NOMO-1 treated with DMSO at 0.1 percent for 48 hours (cell line): Measurements from ENCODE around the gene PNMA3.
"Not testable (repeated sequence)": the region's sequence is repeated elsewhere in the genome, so short reads cannot be mapped to it uniquely, and the experiment has no call there.

Experiments
- DNase-seq: peaks from one replicate; lab custom pipeline; 2025; ENCODE audit not compliant: unreplicated experiment; lab: John Stamatoyannopoulos, UW

The PNMA3 gene, protein sequence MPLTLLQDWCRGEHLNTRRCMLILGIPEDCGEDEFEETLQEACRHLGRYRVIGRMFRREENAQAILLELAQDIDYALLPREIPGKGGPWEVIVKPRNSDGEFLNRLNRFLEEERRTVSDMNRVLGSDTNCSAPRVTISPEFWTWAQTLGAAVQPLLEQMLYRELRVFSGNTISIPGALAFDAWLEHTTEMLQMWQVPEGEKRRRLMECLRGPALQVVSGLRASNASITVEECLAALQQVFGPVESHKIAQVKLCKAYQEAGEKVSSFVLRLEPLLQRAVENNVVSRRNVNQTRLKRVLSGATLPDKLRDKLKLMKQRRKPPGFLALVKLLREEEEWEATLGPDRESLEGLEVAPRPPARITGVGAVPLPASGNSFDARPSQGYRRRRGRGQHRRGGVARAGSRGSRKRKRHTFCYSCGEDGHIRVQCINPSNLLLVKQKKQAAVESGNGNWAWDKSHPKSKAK

GRCh38 chrX:153055871-153056749, at the start of gene PNMA3:
TSS of gene PNMA3 (plus strand) at chrX:153056470. CDS start at chrX:153057056, 586 bp downstream.
- DNase-seq, result no peak

GRCh38 chrX:153017174-153017573, 39.1 kb upstream of the PNMA3 start:
- not testable (repeated sequence) for DNase-seq

GRCh38 chrX:153019166-153019565, 37.1 kb upstream of the PNMA3 start:
- DNase-seq, result no peak

DNA sequence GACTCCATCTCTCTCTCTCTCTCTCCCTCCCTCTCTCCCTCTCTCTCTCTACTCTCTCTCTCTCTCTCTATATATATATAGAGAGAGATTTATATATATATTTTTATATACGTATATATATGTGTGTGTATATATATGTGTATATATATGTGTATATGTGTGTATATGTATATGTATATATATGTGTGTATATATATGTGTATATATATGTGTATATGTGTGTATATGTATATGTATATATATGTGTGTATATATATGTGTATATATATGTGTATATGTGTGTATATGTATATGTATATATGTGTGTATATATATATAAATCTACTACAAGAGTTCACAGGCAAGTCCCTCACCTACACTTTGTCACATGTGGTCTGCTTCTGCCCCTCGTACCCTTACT, 29.8 kb upstream of the PNMA3 start:
- not testable (repeated sequence) for DNase-seq

DNA sequence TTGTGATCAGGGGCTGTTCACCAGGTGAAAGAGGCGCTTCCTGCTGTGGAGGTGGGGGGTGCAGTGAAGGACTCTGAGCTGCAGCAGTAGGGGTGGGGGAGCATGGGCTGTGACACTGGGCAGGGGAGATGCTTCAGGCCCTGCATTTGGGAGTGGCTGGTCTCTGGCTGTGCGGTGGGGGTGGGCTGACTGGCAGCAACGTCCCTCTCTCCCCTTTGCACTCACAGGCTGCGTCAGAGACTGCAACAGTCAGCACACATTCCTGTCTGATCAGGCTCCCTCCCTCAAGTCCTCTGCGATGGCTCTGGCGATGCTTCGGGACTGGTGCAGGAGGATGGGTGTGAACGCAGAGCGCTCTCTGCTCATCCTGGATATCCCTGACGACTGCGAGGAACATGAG, 27.8 kb upstream of the PNMA3 start:
- DNase-seq, result not testable (repeated sequence)

- DNase-seq, result no peak
Observed at GRCh38 chrX:153029162-153029561, 27.1 kb upstream of the PNMA3 start.

DNA sequence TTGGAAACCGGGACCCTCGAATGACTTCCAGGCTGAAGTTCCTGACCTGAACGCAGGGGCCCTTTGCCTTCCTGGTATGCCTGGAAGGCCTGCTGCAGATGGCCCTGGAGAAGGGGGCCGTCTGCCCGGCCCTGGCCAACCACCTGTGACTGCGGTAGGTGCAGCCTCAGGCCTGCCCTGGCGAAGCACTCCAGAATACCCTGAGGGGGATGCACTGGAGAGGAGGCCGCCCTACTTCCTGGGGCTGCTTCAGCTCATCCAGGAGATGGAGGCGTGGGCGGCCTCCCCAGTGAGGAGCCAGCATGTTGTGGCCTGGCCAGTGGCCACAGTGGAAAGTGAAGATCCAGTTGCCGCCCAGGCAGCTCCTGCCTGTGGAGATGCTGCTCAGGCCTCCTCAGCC, 26.4 kb upstream of the PNMA3 start:
- no peak for DNase-seq

DNA sequence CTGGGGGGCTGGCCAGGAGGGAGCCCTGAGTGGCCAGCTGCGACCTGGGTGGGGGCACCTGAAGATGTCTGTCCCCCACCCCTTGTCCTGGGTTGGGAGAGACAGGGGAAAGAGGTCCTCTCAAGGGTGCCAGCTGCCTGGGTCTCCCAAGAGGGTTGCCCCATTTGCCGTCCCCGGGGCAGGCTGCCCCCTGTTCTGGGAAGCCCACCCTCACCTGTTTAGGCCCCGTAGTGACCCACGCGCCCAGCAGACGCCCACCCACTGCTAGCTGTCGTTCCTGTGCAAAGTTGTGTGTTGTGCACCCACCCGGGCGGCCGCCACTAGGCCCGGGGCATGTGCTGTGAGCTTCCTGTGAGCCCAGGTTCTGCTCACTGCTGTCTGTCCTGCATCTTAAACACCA, 25.5 kb upstream of the PNMA3 start:
- DNase-seq, result no peak

DNA sequence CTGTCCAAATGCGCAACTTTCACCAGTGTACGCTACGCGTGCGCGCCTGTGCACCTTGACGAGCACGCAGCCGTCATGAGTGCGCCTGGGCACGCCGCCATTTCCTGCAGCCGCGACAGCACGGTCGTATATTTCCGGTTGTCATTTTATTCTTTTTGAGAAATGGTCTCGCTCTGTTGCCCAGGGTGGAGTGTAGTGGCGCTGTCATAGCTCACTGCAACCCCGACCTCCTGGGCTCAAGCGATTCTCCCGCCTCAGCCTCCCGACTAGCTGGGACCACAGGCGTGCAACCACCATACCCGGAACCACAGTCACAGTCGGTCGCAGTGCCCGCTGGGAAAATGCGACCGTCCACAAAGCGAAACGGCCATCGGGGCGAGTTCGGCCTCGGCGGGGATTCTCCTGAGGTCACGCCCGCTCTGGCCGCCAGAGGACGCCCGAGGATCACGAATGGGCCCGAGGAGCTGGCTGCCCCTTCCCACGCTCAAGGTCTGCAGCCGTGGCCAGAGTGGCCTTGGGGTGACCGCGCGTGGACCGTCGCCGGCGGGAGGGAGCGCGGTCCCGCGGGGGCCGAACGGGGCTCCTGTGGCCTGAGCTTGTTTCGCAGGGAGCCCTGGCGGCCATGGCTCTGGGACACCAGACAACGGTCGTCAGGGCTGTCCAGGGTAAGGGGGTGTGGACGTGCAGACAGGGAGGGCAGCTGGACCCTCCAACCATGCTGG, 23.7 kb upstream of the PNMA3 start:
- peak; percentile 36 for DNase-seq

GRCh38 chrX:153049093-153049492, 7.2 kb upstream of the PNMA3 start:
- DNase-seq, result no peak

- no peak for DNase-seq
Observed at GRCh38 chrX:153052534-153052933, 3.7 kb upstream of the PNMA3 start.

DNA sequence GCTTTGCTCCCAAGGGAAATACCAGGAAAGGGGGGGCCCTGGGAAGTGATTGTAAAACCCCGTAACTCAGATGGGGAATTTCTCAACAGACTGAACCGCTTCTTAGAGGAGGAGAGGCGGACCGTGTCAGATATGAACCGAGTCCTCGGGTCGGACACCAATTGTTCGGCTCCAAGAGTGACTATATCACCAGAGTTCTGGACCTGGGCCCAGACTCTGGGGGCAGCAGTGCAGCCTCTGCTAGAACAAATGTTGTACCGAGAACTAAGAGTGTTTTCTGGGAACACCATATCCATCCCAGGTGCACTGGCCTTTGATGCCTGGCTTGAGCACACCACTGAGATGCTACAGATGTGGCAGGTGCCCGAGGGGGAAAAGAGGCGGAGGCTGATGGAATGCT, 1.0 kb downstream of the PNMA3 start:
- no peak for DNase-seq

DNA sequence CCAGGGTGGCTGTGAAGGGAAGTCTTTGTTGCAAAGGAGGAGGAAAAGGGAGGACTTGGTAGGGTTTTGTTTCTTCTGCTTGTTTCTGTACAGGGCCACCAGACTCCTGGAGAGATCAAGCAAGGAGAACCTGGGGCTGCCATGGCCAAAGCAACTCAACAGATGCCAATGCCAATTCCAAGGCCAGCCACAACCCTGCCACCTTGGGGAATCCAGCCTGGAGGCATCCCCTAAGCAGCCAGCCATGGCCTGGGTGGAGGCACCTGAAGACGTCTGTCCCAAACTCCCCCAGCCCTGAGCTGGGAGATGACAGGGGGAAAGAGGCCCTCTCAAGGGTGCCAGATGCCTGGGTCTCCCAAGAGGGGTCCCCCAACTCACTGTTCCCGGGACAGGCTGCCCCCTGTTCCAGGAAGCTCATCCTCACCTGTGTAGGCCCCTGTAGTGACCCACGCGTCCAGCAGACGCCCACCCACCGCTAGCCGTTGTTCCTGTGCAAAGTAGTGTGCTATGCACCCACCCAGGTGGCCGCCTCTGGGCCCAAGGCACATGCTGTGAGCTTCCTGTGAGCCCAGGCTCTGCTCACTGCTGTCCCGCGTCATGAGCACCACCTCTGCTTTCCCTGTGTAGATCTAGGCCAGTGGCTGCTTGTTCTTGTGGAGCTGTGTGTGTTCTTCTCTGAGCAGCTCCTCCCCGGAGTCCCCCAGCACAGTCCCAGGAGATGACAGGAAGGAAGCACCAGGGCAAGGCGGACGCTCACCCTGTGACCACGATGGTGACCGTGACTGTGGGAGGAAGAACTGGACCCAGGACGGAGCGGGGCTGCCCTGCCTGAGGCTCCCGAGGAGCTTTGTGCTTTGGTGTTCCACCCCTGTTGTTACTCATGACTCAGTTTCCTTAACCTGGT, 3.2 kb downstream of the PNMA3 start:
- no peak for DNase-seq

DNA sequence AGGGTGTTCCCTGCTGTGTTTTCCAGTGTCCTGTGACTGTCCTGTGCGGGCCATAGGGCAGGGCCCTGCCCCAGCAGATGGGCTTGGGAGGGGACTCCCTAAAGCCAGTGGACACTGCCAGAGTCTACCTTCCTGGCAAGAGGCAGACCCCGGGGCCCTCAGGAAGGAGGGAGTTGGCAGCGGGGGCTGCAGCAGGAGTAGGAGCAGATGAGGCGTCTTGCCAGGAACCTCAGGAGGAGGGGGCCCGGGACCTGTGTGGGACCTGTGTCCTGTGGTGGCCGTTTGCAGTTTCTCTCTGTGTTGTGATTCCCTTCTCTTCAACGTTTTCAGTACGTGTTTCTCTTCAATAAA, 3.8 kb downstream of the PNMA3 start:
- no peak for DNase-seq

DNA sequence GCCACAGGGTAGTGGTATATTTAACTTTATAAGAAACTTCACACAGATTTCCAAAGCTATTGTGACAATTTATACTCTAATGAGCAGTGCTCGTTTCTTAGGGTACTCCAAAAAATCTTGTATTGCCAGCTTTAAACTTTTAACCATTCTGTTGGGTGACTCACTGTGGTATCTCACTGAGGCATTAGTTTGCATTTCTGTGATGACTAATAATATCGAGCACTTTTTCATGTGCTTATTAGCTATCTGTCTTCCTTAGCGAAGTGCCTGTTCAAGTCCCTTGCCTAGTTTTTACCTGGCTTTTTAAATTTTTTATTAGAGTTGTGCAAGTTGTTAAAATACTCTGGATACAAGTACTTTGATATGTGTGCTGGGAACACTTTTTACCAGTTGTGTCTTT, 5.5 kb downstream of the PNMA3 start:
- DNase-seq, result no peak

DNA sequence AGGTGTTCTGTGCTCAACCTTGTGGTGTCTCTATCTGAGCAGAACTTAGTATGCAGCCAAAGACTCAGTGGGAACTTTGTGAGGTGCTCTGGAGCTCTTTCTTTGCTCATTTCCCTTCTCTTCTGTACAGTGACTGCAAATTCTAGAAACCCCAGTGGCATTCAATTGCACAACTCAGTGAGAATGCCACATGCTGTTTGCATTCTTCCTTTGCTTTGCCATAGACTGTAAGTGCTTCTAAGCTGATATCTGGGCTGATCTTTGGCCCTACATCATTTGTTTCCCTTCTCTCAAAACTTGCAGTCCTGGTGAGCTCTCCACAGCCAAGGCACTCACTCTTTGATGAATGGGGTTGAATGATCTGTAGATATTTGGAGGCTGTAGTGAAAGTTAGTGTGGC, 7.0 kb downstream of the PNMA3 start:
- no peak for DNase-seq

GRCh38 chrX:153064061-153064460, 7.8 kb downstream of the PNMA3 start:
- no peak for DNase-seq

DNA sequence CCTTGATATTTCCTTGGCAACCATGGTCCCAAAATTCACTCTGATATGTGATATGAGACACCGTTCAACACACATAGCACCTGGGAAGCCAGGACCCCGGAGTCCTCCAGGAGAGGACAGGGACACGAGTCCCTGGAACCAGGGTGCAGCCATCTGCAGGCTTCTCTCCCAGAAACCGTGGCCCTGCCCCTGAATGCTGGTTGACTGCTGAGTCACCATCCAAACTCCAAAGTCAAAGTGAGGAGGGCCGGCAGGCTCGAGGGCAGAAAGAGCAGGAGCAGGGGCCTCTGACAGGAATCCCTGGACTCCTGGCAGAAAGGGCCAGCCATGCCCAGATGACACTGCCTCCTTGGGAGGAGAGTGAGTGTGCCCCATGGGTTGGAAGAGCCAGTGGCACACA, 9.1 kb downstream of the PNMA3 start:
- no peak for DNase-seq

GRCh38 chrX:153066402-153066801, 10.1 kb downstream of the PNMA3 start:
- DNase-seq, result not testable (repeated sequence)

- DNase-seq, result not testable (repeated sequence)
Observed at GRCh38 chrX:153071909-153072583, 15.8 kb downstream of the PNMA3 start, which contains the start of gene PNMA6A. TSS of gene PNMA6A (plus strand) at chrX:153072454. CDS start at chrX:153073063, 609 bp downstream.
